ENCODE data around the gene DDIT4. TPM values are rescaled to one million over a fixed set of nuclear protein-coding genes. Genes with fewer than 3 reads are reported as not detected.

The DDIT4 gene
- total RNA-seq, 2 experiments from 2014 or later: 166 to 189 TPM

GRCh38 chr10:72318418-72319262 lies 44.9 kb downstream of the DDIT4 start:
- Mint-ChIP-seq H3K9me3 (no peaks in the 10 kb centered on the region), H3K36me3 (ENCODE audit: low read depth) (peaks cover 3% of the 10 kb centered on the region), H3K4me3 (peak overlapping the region; percentile 66), H3K27me3 (no peaks in the 10 kb centered on the region), H3K4me1 (peaks cover 79% of the 10 kb centered on the region), H3K27ac (peak overlapping the region; percentile 82)
- POLR2A ChIA-PET: interaction anchor here (1.1 to 1.3 kb wide), 3 partner anchors 16 to 44 kb away, joined by 3 to 6 read pairs (median 3); no protein-coding TSS in a partner anchor
- CTCF ChIA-PET: interaction anchor here (0.6 to 3.9 kb wide), 9 partner anchors 10 to 90 kb away, joined by 3 to 31 read pairs (median 5); partner anchors contain the start of gene DDIT4
- no peak for DNase-seq

DNA sequence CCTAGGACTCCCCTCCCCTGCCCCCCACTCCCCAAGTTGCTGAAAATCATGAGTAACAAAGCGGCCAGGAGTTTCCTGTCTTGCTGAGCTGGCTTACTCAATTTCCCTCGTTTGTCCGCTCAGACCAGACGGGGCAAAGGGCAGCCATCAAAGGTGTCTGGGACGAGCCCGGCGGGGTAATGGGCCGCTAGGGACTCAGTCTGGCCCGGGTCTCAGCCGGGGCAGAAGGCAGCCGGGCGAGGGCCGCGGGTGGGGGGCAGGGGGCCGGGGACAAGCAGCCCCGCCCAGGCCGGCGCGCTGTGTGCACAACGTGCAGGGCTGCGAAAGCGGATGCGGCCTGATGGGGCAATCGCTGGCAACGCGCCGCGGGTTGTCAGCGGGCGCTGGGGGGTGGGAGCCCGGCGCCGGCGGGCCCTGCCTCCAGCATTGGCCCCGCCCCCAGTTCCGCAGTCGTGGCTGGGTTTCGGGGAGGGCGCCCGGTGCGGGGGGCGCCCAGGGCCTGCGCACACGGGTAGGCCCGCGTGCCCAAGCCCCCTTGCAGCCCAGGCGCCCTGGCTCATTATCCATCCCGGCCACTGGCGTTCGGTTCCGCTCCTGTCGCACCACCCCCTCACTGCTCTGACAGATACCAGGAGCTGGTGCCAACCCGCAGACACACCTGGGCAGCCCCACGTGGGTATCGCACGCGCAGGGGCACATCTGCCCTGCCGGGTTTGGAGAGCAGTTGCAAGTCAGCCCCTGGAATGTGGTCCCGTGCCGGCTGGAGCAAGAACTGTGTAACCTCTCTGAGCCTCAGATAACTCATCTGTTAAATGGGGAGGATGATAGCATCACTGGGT lies 45.9 kb downstream of the DDIT4 start:
- H3K36me3 Mint-ChIP-seq (ENCODE audit: low read depth): peaks cover 3% of the 10 kb centered on the region
- CTCF ChIA-PET: interaction anchor here (0.6 to 4.7 kb wide), 12 partner anchors 11 to 91 kb away, joined by 3 to 31 read pairs (median 6); partner anchors contain the start of gene DDIT4
- DNase-seq: peak; percentile 89
- H3K9me3 Mint-ChIP-seq: no peaks in the 10 kb centered on the region
- POLR2A ChIA-PET: interaction anchor here (0.6 to 2.2 kb wide), 7 partner anchors 22 to 96 kb away, joined by 3 to 10 read pairs (median 6); partner anchors contain the start of gene DDIT4
- H3K4me3 Mint-ChIP-seq: peak overlapping the region; percentile 69
- H3K27ac Mint-ChIP-seq: peak overlapping the region; percentile 95
- no peaks in the 10 kb centered on the region for H3K27me3 Mint-ChIP-seq
- peaks cover 83% of the 10 kb centered on the region for H3K4me1 Mint-ChIP-seq

DNA sequence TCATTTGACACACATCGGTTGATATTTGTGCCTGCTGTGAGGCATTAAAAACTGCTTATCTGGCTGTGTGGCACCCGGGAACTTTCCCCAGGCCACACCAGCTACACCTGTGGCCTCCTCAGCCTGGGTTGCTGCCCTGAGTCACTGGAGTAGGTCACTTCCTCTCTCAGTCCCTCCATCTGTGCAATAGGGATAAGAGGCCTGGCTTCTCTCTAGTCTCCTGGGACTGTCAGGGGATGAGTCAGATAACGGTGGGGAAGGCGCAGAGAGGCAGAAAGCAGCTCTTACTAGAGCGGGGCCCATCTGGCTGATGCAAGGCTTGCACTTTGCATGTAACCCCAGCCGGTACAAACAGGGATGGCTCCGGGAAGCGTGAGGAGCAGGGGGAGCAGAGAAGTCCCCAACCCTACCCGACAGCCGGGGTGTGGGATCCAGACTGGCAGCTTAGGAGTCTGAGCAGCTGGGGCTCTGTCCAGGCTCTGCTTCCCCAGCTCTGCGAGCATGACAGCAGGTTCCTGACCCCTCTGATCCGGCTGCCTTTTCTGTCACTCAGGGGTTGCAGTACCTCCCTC lies 47.0 kb downstream of the DDIT4 start:
- no peaks in the 10 kb centered on the region for H3K27me3 Mint-ChIP-seq
- CTCF ChIA-PET: interaction anchor here (0.6 to 4.7 kb wide), 16 partner anchors 9 to 182 kb away, joined by 3 to 31 read pairs (median 4); partner anchors contain the start of gene DDIT4
- H3K9me3 Mint-ChIP-seq: no peaks in the 10 kb centered on the region
- H3K27ac Mint-ChIP-seq: peak overlapping the region; percentile 95
- POLR2A ChIA-PET: interaction anchor here (0.6 to 2.2 kb wide), 5 partner anchors 23 to 47 kb away, joined by 3 to 10 read pairs (median 7); partner anchors contain the start of gene DDIT4
- peaks cover 6% of the 10 kb centered on the region for H3K36me3 Mint-ChIP-seq (ENCODE audit: low read depth)
- H3K4me1 Mint-ChIP-seq: peaks cover 78% of the 10 kb centered on the region
- H3K4me3 Mint-ChIP-seq: peak overlapping the region; percentile 69
- peak; percentile 55 for DNase-seq

GRCh38 chr10:72321248-72322029 lies 47.7 kb downstream of the DDIT4 start:
- ChIA-PET POLR2A (interaction anchor here (0.6 to 2.2 kb wide), 4 partner anchors 24 to 362 kb away, joined by 3 to 10 read pairs (median 8); partner anchors contain the start of gene DDIT4), CTCF (interaction anchor here (0.6 to 4.7 kb wide), 18 partner anchors 10 to 183 kb away, joined by 3 to 31 read pairs (median 4); partner anchors contain the start of gene DDIT4)
- Mint-ChIP-seq H3K9me3 (peaks cover 2% of the 10 kb centered on the region), H3K36me3 (ENCODE audit: low read depth) (peaks cover 5% of the 10 kb centered on the region), H3K4me1 (peaks cover 75% of the 10 kb centered on the region), H3K27ac (peak overlapping the region; percentile 95), H3K27me3 (no peaks in the 10 kb centered on the region), H3K4me3 (no peak overlapping the region)
- no peak for DNase-seq

DNA sequence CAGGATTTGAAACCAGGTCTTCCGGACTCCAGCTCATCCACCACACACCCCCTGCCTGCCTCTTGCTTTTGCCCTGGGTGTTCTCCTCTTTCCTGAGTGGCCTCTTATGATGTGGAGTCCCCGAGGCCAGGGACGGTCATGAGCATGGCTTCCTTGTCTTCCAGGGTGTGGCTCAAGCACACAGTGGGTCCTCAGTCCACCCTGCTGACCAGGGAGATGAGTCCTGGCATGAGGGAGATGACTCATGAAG lies 48.2 kb downstream of the DDIT4 start:
- CTCF ChIA-PET: interaction anchor here (0.7 to 4.7 kb wide), 11 partner anchors 9 to 68 kb away, joined by 3 to 31 read pairs (median 4); partner anchors contain the start of gene DDIT4
- DNase-seq: no peak
- no peak overlapping the region for H3K4me3 Mint-ChIP-seq
- H3K4me1 Mint-ChIP-seq: peaks cover 76% of the 10 kb centered on the region
- POLR2A ChIA-PET: interaction anchor here (0.6 to 2.2 kb wide), 3 partner anchors 25 to 361 kb away, joined by 3 to 8 read pairs (median 7); no protein-coding TSS in a partner anchor
- H3K9me3 Mint-ChIP-seq: peaks cover 3% of the 10 kb centered on the region
- H3K27me3 Mint-ChIP-seq: no peaks in the 10 kb centered on the region
- peaks cover 10% of the 10 kb centered on the region for H3K36me3 Mint-ChIP-seq (ENCODE audit: low read depth)
- peak overlapping the region; percentile 95 for H3K27ac Mint-ChIP-seq

- H3K27ac Mint-ChIP-seq: peak overlapping the region; percentile 95
- H3K27me3 Mint-ChIP-seq: no peaks in the 10 kb centered on the region
- H3K4me1 Mint-ChIP-seq: peaks cover 73% of the 10 kb centered on the region
- peak; percentile 54 for DNase-seq
- CTCF ChIA-PET: interaction anchor here (0.7 to 4.7 kb wide), 13 partner anchors 9 to 69 kb away, joined by 3 to 31 read pairs (median 4); partner anchors contain the start of gene DDIT4
- POLR2A ChIA-PET: interaction anchor here (0.6 kb wide), 1 partner anchor 361 kb away, joined by 3 read pairs; no protein-coding TSS in a partner anchor
- H3K4me3 Mint-ChIP-seq: no peak overlapping the region
- H3K9me3 Mint-ChIP-seq: peaks cover 3% of the 10 kb centered on the region
- H3K36me3 Mint-ChIP-seq (ENCODE audit: low read depth): peaks cover 10% of the 10 kb centered on the region
Measured at GRCh38 chr10:72322280-72323058, 48.7 kb downstream of the DDIT4 start.

GRCh38 chr10:72323108-72323749 lies 49.5 kb downstream of the DDIT4 start:
- no peak for DNase-seq
- POLR2A ChIA-PET: no interaction called here
- Mint-ChIP-seq H3K36me3 (ENCODE audit: low read depth) (peaks cover 10% of the 10 kb centered on the region), H3K27ac (peak overlapping the region; percentile 95), H3K9me3 (peaks cover 3% of the 10 kb centered on the region), H3K4me1 (peaks cover 77% of the 10 kb centered on the region), H3K27me3 (no peaks in the 10 kb centered on the region), H3K4me3 (no peak overlapping the region)
- CTCF ChIA-PET: interaction anchor here (0.7 to 4.7 kb wide), 7 partner anchors 8 to 32 kb away, joined by 3 to 31 read pairs (median 4); no protein-coding TSS in a partner anchor

- Mint-ChIP-seq H3K27ac (peak overlapping the region; percentile 95), H3K4me1 (peaks cover 77% of the 10 kb centered on the region), H3K4me3 (no peak overlapping the region), H3K9me3 (peaks cover 3% of the 10 kb centered on the region), H3K27me3 (no peaks in the 10 kb centered on the region), H3K36me3 (ENCODE audit: low read depth) (peaks cover 10% of the 10 kb centered on the region)
- POLR2A ChIA-PET: no interaction called here
- no peak for DNase-seq
- CTCF ChIA-PET: interaction anchor here (1.3 to 4.7 kb wide), 3 partner anchors 7 to 33 kb away, joined by 4 to 31 read pairs (median 4); no protein-coding TSS in a partner anchor
Measured at GRCh38 chr10:72323771-72324191, 50.1 kb downstream of the DDIT4 start.
